ENCODE results near the gene SPRYD3.

SPRYD3 gene

DNA sequence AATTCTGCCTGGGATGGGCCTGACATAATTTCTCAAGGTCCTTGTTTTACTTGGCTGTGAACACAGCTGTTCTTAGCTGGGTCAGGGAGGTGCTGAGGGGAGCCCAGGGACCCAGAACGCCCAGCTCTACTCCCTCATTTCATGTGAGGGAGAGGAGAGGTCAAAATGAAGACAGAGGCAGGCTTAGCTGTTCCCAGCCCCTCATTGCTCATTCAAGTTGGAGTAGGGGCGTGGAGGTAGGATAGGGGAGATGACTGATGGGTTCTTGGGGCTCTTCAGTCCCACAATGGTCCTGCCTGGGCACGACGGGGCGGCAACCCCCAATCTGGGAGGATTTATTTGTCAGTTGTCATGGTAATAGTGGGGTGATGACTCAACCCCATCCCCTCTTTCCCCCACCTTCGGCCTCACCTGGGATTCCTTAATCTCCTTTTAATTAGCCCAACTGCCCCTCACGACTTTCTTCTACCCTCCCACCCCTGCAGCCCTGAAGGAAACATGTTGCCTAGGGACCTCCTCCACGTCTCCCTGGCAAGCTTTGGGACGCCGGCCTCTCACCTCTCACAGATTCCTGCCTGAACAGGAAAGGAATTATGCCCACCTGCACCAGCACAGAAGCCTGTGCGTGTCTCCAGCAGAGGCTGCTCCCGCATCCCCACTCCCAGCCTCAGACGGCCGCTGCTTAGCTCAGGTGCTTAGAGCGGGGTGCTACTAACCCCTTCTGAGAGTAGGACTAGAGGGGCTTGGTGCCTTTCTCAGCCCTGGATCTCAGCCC lies 10.2 kb downstream of the SPRYD3 start:
- H3K4me3 ChIP-seq (ENCODE audit: low read depth, low read length): no peak overlapping the region
- TF ChIP-seq, protein P1, sequence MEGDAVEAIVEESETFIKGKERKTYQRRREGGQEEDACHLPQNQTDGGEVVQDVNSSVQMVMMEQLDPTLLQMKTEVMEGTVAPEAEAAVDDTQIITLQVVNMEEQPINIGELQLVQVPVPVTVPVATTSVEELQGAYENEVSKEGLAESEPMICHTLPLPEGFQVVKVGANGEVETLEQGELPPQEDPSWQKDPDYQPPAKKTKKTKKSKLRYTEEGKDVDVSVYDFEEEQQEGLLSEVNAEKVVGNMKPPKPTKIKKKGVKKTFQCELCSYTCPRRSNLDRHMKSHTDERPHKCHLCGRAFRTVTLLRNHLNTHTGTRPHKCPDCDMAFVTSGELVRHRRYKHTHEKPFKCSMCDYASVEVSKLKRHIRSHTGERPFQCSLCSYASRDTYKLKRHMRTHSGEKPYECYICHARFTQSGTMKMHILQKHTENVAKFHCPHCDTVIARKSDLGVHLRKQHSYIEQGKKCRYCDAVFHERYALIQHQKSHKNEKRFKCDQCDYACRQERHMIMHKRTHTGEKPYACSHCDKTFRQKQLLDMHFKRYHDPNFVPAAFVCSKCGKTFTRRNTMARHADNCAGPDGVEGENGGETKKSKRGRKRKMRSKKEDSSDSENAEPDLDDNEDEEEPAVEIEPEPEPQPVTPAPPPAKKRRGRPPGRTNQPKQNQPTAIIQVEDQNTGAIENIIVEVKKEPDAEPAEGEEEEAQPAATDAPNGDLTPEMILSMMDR (IDR thresholded peaks at IDR 0.05; ENCODE audit: low read depth, low read length, missing control alignments): no peak
- no peak for DNase-seq (ENCODE audit: low read depth)

DNA sequence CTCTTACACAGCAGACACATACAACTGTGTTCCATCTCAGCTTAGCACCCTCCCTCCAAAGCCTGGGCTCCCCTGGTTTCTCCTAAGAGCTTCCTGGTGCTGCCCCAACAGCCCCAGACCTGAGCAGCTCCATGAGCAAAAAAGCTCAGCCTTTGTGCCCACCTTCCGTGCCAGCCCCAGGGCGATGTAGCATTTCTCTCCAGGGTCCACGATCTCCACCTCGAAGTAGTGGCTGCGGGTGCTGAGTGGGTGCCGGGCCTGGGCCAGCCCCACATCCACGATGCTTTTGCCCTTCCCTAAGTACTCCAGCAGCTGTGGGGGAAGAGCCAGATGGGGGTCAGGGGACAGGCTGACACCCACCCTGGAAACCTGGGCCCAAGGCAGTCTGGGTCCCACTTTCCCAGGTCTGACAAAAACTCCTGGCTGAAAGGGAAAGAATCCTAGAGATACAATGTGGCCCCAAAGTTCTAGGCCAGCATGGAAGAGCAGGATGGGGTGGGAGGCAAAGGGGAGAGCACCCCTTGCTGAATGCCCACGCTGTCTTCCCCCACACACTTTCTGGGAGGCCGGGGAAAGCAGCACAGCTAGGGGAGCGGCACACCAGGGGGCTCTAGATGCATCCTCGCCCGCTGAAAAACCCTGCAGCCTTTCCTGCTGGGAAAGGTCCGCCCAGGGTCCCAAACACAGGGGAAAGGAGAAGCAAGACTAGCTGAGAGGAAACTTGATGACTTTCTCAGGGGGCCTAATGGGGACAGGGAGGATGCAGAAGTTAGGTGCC lies 11.0 kb downstream of the SPRYD3 start:
- TF ChIP-seq, protein P1 (IDR thresholded peaks at IDR 0.05; ENCODE audit: low read depth, low read length, missing control alignments): no peak

DNA sequence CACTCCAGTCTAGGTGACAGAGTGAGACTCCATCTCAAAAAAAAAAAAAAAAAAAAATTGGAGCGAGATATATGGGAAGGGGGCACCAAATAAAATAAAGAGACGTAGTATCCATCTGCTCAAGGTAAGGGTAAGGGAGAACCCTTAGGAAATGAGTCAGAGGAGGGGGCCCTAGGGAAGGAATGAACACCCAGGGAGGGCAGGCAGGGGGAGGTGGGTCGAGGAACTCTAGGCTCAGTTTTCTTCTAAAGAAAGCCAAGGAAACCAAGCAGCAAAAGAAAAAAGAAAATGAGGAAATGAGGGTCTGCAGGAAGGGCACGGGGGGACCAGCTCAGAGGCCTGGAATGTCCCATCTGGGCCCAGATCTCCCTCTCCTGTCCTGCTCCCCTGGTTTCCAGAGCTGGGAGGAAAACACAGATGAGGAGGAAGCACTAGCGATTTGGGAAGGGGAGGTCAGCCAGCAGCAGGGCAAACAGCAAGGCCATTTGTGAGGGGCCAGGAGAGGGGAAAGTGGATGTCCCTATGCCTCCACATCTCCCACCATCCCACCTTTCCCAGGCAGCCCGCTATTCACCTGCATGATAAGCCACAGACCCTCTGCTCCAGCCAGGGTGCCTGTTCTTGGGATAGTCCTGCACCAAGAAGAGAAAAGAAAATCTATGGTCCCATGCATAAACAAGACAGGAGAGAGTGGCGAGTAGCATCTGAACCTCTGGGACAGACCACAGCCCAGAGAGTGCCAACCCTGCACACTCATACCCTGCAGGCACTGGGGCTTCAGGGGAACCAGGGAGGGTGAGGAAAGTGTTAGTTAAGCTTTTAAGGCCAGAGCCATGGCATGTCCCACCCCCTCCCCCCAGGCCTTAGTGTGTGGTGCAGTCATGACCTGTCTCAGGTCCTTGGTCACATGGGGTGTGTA lies 11.9 kb downstream of the SPRYD3 start:
- TF ChIP-seq, protein P1 (IDR thresholded peaks at IDR 0.05; ENCODE audit: low read depth, low read length, missing control alignments): no peak
- no peak for DNase-seq (ENCODE audit: low read depth)
- H3K4me3 ChIP-seq (ENCODE audit: low read depth, low read length): no peak overlapping the region

More for the DNA sequence above, 11.0 kb downstream of the SPRYD3 start:
- DNase-seq (ENCODE audit: low read depth): no peak
- no peak overlapping the region for H3K4me3 ChIP-seq (ENCODE audit: low read depth, low read length)

DNA sequence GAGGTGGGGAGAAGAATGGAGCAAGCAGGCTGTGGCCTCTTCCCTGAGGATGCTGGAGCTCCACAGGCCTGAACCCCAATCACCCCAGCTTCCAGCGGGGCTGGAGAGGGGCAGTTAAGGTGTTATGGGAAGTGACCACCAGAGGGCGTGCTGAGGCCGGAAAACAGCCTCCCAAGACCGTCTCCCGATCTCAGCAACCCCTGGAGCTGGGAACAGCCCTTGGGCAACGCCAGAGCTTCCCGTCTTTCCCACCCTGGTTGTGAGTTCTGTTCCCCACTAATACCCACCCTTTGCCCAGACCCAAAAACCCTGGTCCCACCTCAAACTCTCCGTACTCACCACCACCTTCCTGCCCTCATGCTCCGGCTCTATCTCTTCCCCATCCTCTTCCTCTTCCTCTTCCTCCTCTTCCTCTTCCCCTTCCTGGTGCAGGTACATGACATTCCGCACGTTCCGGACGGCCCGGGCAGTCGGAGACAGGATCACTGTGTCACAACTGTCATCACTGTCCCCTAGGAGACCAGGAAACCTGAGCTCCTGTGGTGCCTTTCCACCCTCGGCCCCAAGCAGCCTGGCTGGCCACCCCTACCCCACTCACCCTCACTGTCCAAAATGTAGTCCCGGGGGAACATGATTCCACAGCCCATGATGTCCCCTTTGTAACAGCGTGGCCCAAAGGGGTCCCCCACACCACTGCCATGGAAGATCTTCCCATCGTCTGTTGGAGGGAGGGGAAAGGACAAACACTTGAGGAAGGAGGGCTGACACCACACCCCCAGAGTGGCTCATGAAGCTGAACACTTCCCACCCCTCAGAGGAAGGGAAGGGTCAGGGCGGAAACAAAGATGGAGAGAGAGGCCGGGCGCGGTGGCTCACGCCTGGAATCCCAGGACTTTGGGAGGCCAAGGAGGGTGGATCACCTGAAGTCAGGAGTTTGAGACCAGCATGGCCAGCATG lies 12.9 kb downstream of the SPRYD3 start:
- TF ChIP-seq, protein P1 (IDR thresholded peaks at IDR 0.05; ENCODE audit: low read depth, low read length, missing control alignments): peak; percentile 95
- no peak overlapping the region for H3K4me3 ChIP-seq (ENCODE audit: low read depth, low read length)
- no peak for DNase-seq (ENCODE audit: low read depth)

DNA sequence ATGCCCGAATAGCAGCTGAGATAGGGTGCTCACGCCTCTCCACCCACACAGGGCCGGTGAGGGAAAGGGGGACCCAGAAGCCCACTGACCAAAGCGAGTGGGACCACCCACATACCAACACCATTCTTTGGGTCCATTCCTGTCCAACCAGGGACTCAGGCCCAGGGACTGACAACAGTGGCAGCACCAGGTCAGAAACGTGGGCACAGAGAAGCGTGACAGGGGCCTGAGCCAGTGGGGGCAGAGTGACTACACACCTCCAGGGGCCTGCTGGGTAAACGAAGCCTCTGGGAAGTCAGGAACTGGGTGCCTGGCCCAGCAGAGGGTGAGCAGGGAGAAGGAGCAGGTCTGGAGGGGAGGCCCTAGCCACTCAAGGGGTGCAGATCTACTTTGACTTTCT lies 13.7 kb downstream of the SPRYD3 start:
- no peak overlapping the region for H3K4me3 ChIP-seq (ENCODE audit: low read depth, low read length)
- DNase-seq (ENCODE audit: low read depth): no peak
- TF ChIP-seq, protein P1 (IDR thresholded peaks at IDR 0.05; ENCODE audit: low read depth, low read length, missing control alignments): no peak
